Neural crest cell (in vitro differentiated cells): ENCODE data around the gene FILIP1L. TPM values are rescaled to one million over a fixed set of nuclear protein-coding genes. Genes with fewer than 3 reads are reported as not detected.

Experiments
- DNase-seq: peaks from one replicate; pipeline ENCODE4 v3.0.0; 2021; ENCODE audit warnings: low read depth, mixed read lengths, low spot score
- H3K27ac Mint-ChIP-seq: one replicate; pipeline ENCODE4 v1.8.0; 2021; ENCODE audit warnings: mild to moderate bottlenecking, mixed read lengths; ENCODE audit not compliant: unreplicated experiment
- H3K27me3 Mint-ChIP-seq: 2 replicates; pipeline ENCODE4 v1.8.0; 2021; ENCODE audit warnings: low read depth, mild to moderate bottlenecking, mixed read lengths
- H3K36me3 Mint-ChIP-seq: 2 replicates; pipeline ENCODE4 v1.8.0; 2021; ENCODE audit warnings: low read depth, mild to moderate bottlenecking, mixed read lengths
- H3K4me1 Mint-ChIP-seq: 2 replicates; pipeline ENCODE4 v1.8.0; 2021; ENCODE audit warnings: mixed read lengths
- H3K4me3 Mint-ChIP-seq: one replicate; pipeline ENCODE4 v1.8.0; 2021; ENCODE audit warnings: mild to moderate bottlenecking, mixed read lengths
- H3K9me3 Mint-ChIP-seq: 2 replicates; pipeline ENCODE4 v1.8.0; 2021; ENCODE audit warnings: mixed read lengths
- CTCF ChIP-seq: fragments of 200-600 bp; sonication (generic); conservative IDR thresholded peaks from 2 replicates; pipeline ENCODE4 v1.5.0; 2021; ENCODE audit warnings: antibody characterized with exemption, mild to moderate bottlenecking
- total RNA-seq: library from RNA; stranded (reverse); gene quantifications from 2 replicates; pipeline ENCODE4 v1.2.1, GENCODE V29; 2021

Gene FILIP1L
- total RNA-seq, 1 donor from 2014 or later = 9.8 TPM

- Mint-ChIP-seq H3K4me3 (no peak overlapping the region), H3K27ac (no peak overlapping the region), H3K27me3 (no peaks in the 10 kb centered on the region), H3K9me3 (no peaks in the 10 kb centered on the region), H3K36me3 (no peaks in the 10 kb centered on the region), H3K4me1 (peaks cover 24% of the 10 kb centered on the region)
- TF ChIP-seq CTCF = no peak
- no peak for DNase-seq
These were observed 30.0 kb downstream of the FILIP1L start for GRCh38 chr3:100084100-100084806.

- Mint-ChIP-seq H3K27me3 (no peaks in the 10 kb centered on the region), H3K4me3 (no peak overlapping the region), H3K4me1 (peaks cover 15% of the 10 kb centered on the region), H3K9me3 (no peaks in the 10 kb centered on the region), H3K27ac (no peak overlapping the region), H3K36me3 (no peaks in the 10 kb centered on the region)
- no peak for TF ChIP-seq CTCF
- DNase-seq = no peak
These were observed 31.1 kb downstream of the FILIP1L start for GRCh38 chr3:100083209-100083608.

GRCh38 chr3:100082714-100083113, 31.6 kb downstream of the FILIP1L start:
- no peaks in the 10 kb centered on the region for H3K9me3 Mint-ChIP-seq
- no peaks in the 10 kb centered on the region for H3K27me3 Mint-ChIP-seq
- no peak for TF ChIP-seq CTCF
- no peak overlapping the region for H3K4me3 Mint-ChIP-seq
- no peaks in the 10 kb centered on the region for H3K36me3 Mint-ChIP-seq
- no peak overlapping the region for H3K27ac Mint-ChIP-seq
- DNase-seq = no peak
- peaks cover 15% of the 10 kb centered on the region for H3K4me1 Mint-ChIP-seq

GRCh38 chr3:100081986-100082692, 32.2 kb downstream of the FILIP1L start:
- Mint-ChIP-seq H3K4me1 (peaks cover 15% of the 10 kb centered on the region), H3K9me3 (no peaks in the 10 kb centered on the region), H3K27me3 (no peaks in the 10 kb centered on the region), H3K27ac (no peak overlapping the region), H3K4me3 (no peak overlapping the region), H3K36me3 (no peaks in the 10 kb centered on the region)
- TF ChIP-seq CTCF = no peak
- no peak for DNase-seq

- TF ChIP-seq CTCF = no peak
- Mint-ChIP-seq H3K4me1 (peaks cover 14% of the 10 kb centered on the region), H3K36me3 (no peaks in the 10 kb centered on the region), H3K27me3 (no peaks in the 10 kb centered on the region), H3K9me3 (no peaks in the 10 kb centered on the region), H3K4me3 (no peak overlapping the region), H3K27ac (no peak overlapping the region)
- DNase-seq = no peak
These were observed 33.0 kb downstream of the FILIP1L start for GRCh38 chr3:100081311-100081710.
